ENCODE measurements around the gene DZIP1L.
"Not testable (repeated sequence)": the region's sequence is repeated elsewhere in the genome, so short reads cannot be mapped to it uniquely, and the experiment has no call there.

Gene DZIP1L

GRCh38 chr3:138114988-138115971, at the start of gene DZIP1L:
TSS of gene DZIP1L (minus strand) at chr3:138115608. CDS start at chr3:138103971, 11,637 bp downstream.
- no peak for DNase-seq (ENCODE audit: low read depth)

GRCh38 chr3:138165061-138165460, 49.7 kb upstream of the DZIP1L start:
- DNase-seq (ENCODE audit: low read depth): no peak

GRCh38 chr3:138157743-138158142, 42.3 kb upstream of the DZIP1L start:
- no peak for DNase-seq (ENCODE audit: low read depth)

- DNase-seq (ENCODE audit: low read depth): no peak
Measured at GRCh38 chr3:138154534-138154933, 39.1 kb upstream of the DZIP1L start.

- DNase-seq (ENCODE audit: low read depth): no peak
Measured at GRCh38 chr3:138148503-138148902, 33.1 kb upstream of the DZIP1L start.

GRCh38 chr3:138142181-138142580, 26.8 kb upstream of the DZIP1L start:
- DNase-seq (ENCODE audit: low read depth): not testable (repeated sequence)

- no peak for DNase-seq (ENCODE audit: low read depth)
Measured at GRCh38 chr3:138140940-138141339, 25.5 kb upstream of the DZIP1L start.

- no peak for DNase-seq (ENCODE audit: low read depth)
Measured at GRCh38 chr3:138139691-138140090, 24.3 kb upstream of the DZIP1L start.

GRCh38 chr3:138137861-138138260, 22.5 kb upstream of the DZIP1L start:
- DNase-seq (ENCODE audit: low read depth): no peak

GRCh38 chr3:138136201-138136600, 20.8 kb upstream of the DZIP1L start:
- no peak for DNase-seq (ENCODE audit: low read depth)

- no peak for DNase-seq (ENCODE audit: low read depth)
Measured at GRCh38 chr3:138135833-138136194, 20.4 kb upstream of the DZIP1L start.

GRCh38 chr3:138135146-138135832, 19.9 kb upstream of the DZIP1L start:
- DNase-seq (ENCODE audit: low read depth): no peak

GRCh38 chr3:138132239-138132638, 16.8 kb upstream of the DZIP1L start, which contains the start of gene A4GNT:
TSS of gene A4GNT (minus strand) at chr3:138132390. CDS start at chr3:138131256, 1,134 bp downstream.
- DNase-seq (ENCODE audit: low read depth): no peak

- DNase-seq (ENCODE audit: low read depth): no peak
Measured at GRCh38 chr3:138127636-138128365, 12.4 kb upstream of the DZIP1L start.

- DNase-seq (ENCODE audit: low read depth): no peak
Measured at GRCh38 chr3:138125548-138126221, 10.3 kb upstream of the DZIP1L start.

- DNase-seq (ENCODE audit: low read depth): no peak
Measured at GRCh38 chr3:138124706-138125355, 9.4 kb upstream of the DZIP1L start.

- DNase-seq (ENCODE audit: low read depth): no peak
Measured at GRCh38 chr3:138124188-138124587, 8.8 kb upstream of the DZIP1L start.

GRCh38 chr3:138119423-138119766, 4.0 kb upstream of the DZIP1L start:
- no peak for DNase-seq (ENCODE audit: low read depth)

- no peak for DNase-seq (ENCODE audit: low read depth)
Measured at GRCh38 chr3:138118612-138119422, 3.4 kb upstream of the DZIP1L start.

- DNase-seq (ENCODE audit: low read depth): no peak
Measured at GRCh38 chr3:138114431-138114918, 933 bp downstream of the DZIP1L start.

Data from stimulated activated CD8-positive, alpha-beta memory T cell treated with anti-CD3 and anti-CD28 coated beads, Interleukin-12 subunit alpha, Interleukin-12 subunit beta, amount 100 ng/mL, for 4 hours (primary cell).